SH-SY5Y (cell line): Measurements from ENCODE around the gene RYR3.

Experiments
- GATA2 ChIP-seq: IDR thresholded peaks from 2 replicates; pipeline ENCODE4 v1.6.1; 2011; ENCODE audit warnings: mild to moderate bottlenecking, low read depth, low read length
- GATA3 ChIP-seq: IDR thresholded peaks from 2 replicates; pipeline ENCODE4 v1.6.1; 2011; ENCODE audit warnings: low read depth, mild to moderate bottlenecking, low read length, moderate library complexity

- TF ChIP-seq GATA2 (no peak), GATA3 (no peak)
These were observed 256.9 kb downstream of the RYR3 start for GRCh38 chr15:33567652-33568051.
